Ovary (tissue), 9 donors: Measurements from ENCODE around the gene SVEP1. TPM values are rescaled to one million over a fixed set of nuclear protein-coding genes. Genes with fewer than 3 reads are reported as not detected.

Experiments used
- DNase-seq, 5 donors: peaks; one replicate each; pipeline ENCODE4 v3.0.0-alpha.2; 2019 to 2020
- H3K27ac ChIP-seq, 2 donors: fragments of 200-600 bp; one replicate each; pipeline versions ENCODE4 v1.5.1 to v1.8.0; 2019 to 2022
- H3K27me3 ChIP-seq: fragments of 200-600 bp; one replicate; pipeline ENCODE4 v1.8.0; 2022
- H3K36me3 ChIP-seq: fragments of 200-600 bp; sonication (generic); one replicate; pipeline ENCODE4 v1.5.1; 2019
- H3K4me1 ChIP-seq: one replicate; pipeline ENCODE4 v1.8.1; 2013; ENCODE audit warnings: mild to moderate bottlenecking, moderate library complexity; ENCODE audit not compliant: insufficient read depth
- H3K4me3 ChIP-seq: fragments of 200-600 bp; sonication (generic); one replicate; pipeline ENCODE4 v1.5.1; 2017
- H3K9me3 ChIP-seq, 2 donors: fragments of 200-600 bp in 1 of 2; sonication (generic) in 1 of 2; one replicate each; pipeline versions ENCODE4 v1.5.1 to v1.8.1; 2013 to 2019; ENCODE audit warnings: mild to moderate bottlenecking in 1 of 2, moderate library complexity in 1 of 2
- CTCF ChIP-seq, 3 donors: fragments of 450-650 bp in 2 of 3; fragments of 200-600 bp in 1 of 3; IDR thresholded peaks; one replicate each; pipeline versions ENCODE4 v1.5.1 to v1.8.0; 2016 to 2022; ENCODE audit warnings: antibody characterized with exemption in 3 of 3, mild to moderate bottlenecking in 1 of 3
- EP300 ChIP-seq: sonication (generic); formaldehyde crosslinking; IDR thresholded peaks from one replicate; pipeline ENCODE4 v1.6.1; 2017; ENCODE audit warnings: antibody characterized with exemption
- POLR2A ChIP-seq: fragments of 450-650 bp; IDR thresholded peaks from one replicate; pipeline ENCODE4 v1.6.1; 2017; ENCODE audit warnings: antibody characterized with exemption, mild to moderate bottlenecking, moderate library complexity
- WGBS, 3 donors: extraction: QIAGEN DNeasy Blood & Tissue Kit in 1 of 3; methylation state at CpG; one replicate each; pipeline versions ENCODE4 v1.1.5 to v1.1.7; 2013 to 2017; 5-methylcytosine and 5-hydroxymethylcytosine counted together
- intact Hi-C, 4 donors: fragments of 100-400 bp; cut with DNase I; formaldehyde crosslinking; loops; one replicate each; pipeline versions ENCODE4 v1.11.0 to v1.15.1; 2022 to 2023
- polyA plus RNA-seq, 2 donors: library from polyadenylated mRNA; stranded (reverse); fragments of 200-250 nt in 1 of 2; fragments of 350-450 nt in 1 of 2; fragmentation: Illumina TruSeq in 1 of 2; extraction: RNeasy Lipid Tissue Mini Kit (QIAGEN cat#74804) in 1 of 2; gene quantifications; one replicate each; pipeline ENCODE4 v1.2.3, GENCODE V29; 2013 to 2014
- total RNA-seq, 7 donors: library from RNA; depleted of rRNA in 2 of 7; stranded (reverse); fragments of >200 nt in 2 of 7; fragmentation: NEBNext Ultra II Directional in 3 of 7; extraction: Animal tissue kit (Norgen Biotek cat#: 25700) in 3 of 7; gene quantifications; one replicate each; pipeline versions ENCODE4 v1.1.0 to v1.2.4, GENCODE V29; 2016 to 2023
- donor health status: DM: no; HTN: no; CAD: no; lungs with moderate emphysema.
- donor health status: DM: no; HTN: no; CAD: no.
- donor health status: Bipolar disorder and iron deficiency.
- donor health status: DM: yes; HTN: yes; CAD: no.
- donor health status: DM: no; HTN: no; CAD: no.
- donor health status: DM: yes; HTN: yes; CAD: no.

SVEP1 gene
- total and polyA plus RNA-seq, 9 donors = 0.40 to 23.1 (median 13.3) TPM

GRCh38 chr9:110456681-110457080, 122.9 kb downstream of the SVEP1 start:
- no peaks in the 10 kb centered on the region for H3K36me3 ChIP-seq
- intact Hi-C loops = no loop called here
- no peak for DNase-seq
- H3K4me1 ChIP-seq = no peaks in the 10 kb centered on the region
- H3K4me3 ChIP-seq = no peak overlapping the region
- H3K27ac ChIP-seq = no peak overlapping the region
- H3K9me3 ChIP-seq = no peaks in the 10 kb centered on the region
- 0 to 65% (median 38%) methylated on average over 1 of the region's 1 CpG for WGBS, 3 donors
- TF ChIP-seq CTCF (IDR thresholded peaks at IDR 0.05) (no peak), EP300 (no peak), POLR2A (no peak)
- no peaks in the 10 kb centered on the region for H3K27me3 ChIP-seq

- Histone ChIP-seq H3K36me3 (no peaks in the 10 kb centered on the region), H3K4me3 (no peak overlapping the region), H3K9me3 (no peaks in the 10 kb centered on the region), H3K27ac (no peak overlapping the region), H3K4me1 (no peaks in the 10 kb centered on the region), H3K27me3 (no peaks in the 10 kb centered on the region)
- TF ChIP-seq EP300 (no peak), CTCF (IDR thresholded peaks at IDR 0.05) (no peak), POLR2A (no peak)
- DNase-seq = no peak
- intact Hi-C loops = no loop called here
Measured at GRCh38 chr9:110455860-110456259, 123.7 kb downstream of the SVEP1 start.

- no peaks in the 10 kb centered on the region for H3K27me3 ChIP-seq
- H3K27ac ChIP-seq = no peak overlapping the region
- H3K4me3 ChIP-seq = no peak overlapping the region
- intact Hi-C loops = no loop called here
- no peaks in the 10 kb centered on the region for H3K9me3 ChIP-seq
- H3K36me3 ChIP-seq = no peaks in the 10 kb centered on the region
- 34 to 39% (median 39%) methylated on average over 3 of the region's 3 CpGs for WGBS, 3 donors
- no peak for DNase-seq
- H3K4me1 ChIP-seq = no peaks in the 10 kb centered on the region
- no peak for TF ChIP-seq POLR2A
- TF ChIP-seq EP300 = no peak
- TF ChIP-seq CTCF (IDR thresholded peaks at IDR 0.05) = no peak
Measured at GRCh38 chr9:110452227-110452801, 127.2 kb downstream of the SVEP1 start.

GRCh38 chr9:110451726-110452125, 127.8 kb downstream of the SVEP1 start:
- H3K4me3 ChIP-seq = no peak overlapping the region
- H3K9me3 ChIP-seq = no peaks in the 10 kb centered on the region
- H3K36me3 ChIP-seq = no peaks in the 10 kb centered on the region
- DNase-seq = no peak
- H3K27me3 ChIP-seq = no peaks in the 10 kb centered on the region
- H3K4me1 ChIP-seq = no peaks in the 10 kb centered on the region
- intact Hi-C loops = no loop called here
- H3K27ac ChIP-seq = no peak overlapping the region
- 6 to 8% (median 7%) methylated on average over 2 of the region's 2 CpGs for WGBS, 3 donors
- TF ChIP-seq POLR2A = no peak
- no peak for TF ChIP-seq EP300
- no peak for TF ChIP-seq CTCF (IDR thresholded peaks at IDR 0.05)
